Upper lobe of right lung (tissue), 1 donor: ENCODE data around the gene APLP2. TPM values are rescaled to one million over a fixed set of nuclear protein-coding genes. Genes with fewer than 3 reads are reported as not detected.

ENCODE experiments used
- ATAC-seq: fragments of 200-7000 bp; cut with Tn5 transposase; one replicate; pipeline ENCODE4 v1.9.1; 2020; ENCODE audit warnings: mild to moderate bottlenecking, moderate library complexity
- DNase-seq: peaks from one replicate; pipeline ENCODE4 v3.0.0-alpha.2; 2020
- H3K27ac ChIP-seq: fragments of 200-600 bp; one replicate; pipeline ENCODE4 v1.8.0; 2022
- H3K27me3 ChIP-seq: fragments of 200-600 bp; one replicate; pipeline ENCODE4 v1.8.0; 2022; ENCODE audit warnings: mild to moderate bottlenecking
- H3K36me3 ChIP-seq: fragments of 200-600 bp; one replicate; pipeline ENCODE4 v1.8.0; 2022
- H3K4me1 ChIP-seq: fragments of 200-600 bp; one replicate; pipeline ENCODE4 v1.8.0; 2022
- H3K4me3 ChIP-seq: fragments of 200-600 bp; one replicate; pipeline ENCODE4 v1.8.0; 2022; ENCODE audit warnings: mild to moderate bottlenecking
- H3K9me3 ChIP-seq: fragments of 200-600 bp; one replicate; pipeline ENCODE4 v1.8.0; 2022
- intact Hi-C: fragments of 100-400 bp; cut with DNase I; formaldehyde crosslinking; loops from one replicate; pipeline ENCODE4 v1.11.0; 2022
- total RNA-seq: library from RNA; stranded (reverse); fragmentation: NEBNext Ultra II Directional; extraction: Animal tissue kit (Norgen Biotek cat#: 25700); gene quantifications from one replicate; pipeline ENCODE4 v1.2.1, GENCODE V29; 2021
- TF ChIP-seq, protein P1 (sequence below): fragments of 200-600 bp; IDR thresholded peaks from one replicate; pipeline ENCODE4 v1.8.0; 2022; ENCODE audit warnings: antibody characterized with exemption
- donor health status: DM: no; HTN: yes; CAD: no; lungs with severe emphysema.

APLP2 gene
- total RNA-seq, 1 donor from 2014 or later: 726 TPM

DNA sequence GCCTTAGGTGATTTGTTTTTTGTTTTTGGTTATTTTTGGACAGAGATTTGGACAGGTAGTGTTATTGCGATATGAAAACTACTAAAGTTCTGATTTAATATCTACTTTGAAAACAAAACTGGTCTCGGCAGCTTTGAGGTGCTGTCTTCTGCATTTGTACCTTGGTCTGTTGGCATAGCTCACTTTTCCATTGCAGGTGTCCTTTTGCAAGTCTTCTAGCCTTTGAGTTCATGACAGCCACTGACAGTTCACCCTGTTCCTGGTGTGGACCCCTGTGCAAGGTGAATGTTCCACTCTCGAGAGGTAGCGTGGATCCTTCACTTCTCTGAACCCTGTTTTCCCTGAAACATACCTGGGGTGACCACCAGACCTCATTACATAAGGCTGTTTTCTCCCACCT, 45.0 kb downstream of the APLP2 start:
- TF ChIP-seq, protein P1, sequence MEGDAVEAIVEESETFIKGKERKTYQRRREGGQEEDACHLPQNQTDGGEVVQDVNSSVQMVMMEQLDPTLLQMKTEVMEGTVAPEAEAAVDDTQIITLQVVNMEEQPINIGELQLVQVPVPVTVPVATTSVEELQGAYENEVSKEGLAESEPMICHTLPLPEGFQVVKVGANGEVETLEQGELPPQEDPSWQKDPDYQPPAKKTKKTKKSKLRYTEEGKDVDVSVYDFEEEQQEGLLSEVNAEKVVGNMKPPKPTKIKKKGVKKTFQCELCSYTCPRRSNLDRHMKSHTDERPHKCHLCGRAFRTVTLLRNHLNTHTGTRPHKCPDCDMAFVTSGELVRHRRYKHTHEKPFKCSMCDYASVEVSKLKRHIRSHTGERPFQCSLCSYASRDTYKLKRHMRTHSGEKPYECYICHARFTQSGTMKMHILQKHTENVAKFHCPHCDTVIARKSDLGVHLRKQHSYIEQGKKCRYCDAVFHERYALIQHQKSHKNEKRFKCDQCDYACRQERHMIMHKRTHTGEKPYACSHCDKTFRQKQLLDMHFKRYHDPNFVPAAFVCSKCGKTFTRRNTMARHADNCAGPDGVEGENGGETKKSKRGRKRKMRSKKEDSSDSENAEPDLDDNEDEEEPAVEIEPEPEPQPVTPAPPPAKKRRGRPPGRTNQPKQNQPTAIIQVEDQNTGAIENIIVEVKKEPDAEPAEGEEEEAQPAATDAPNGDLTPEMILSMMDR: no peak
- no peak for ATAC-seq
- Histone ChIP-seq H3K27me3 (no peaks in the 10 kb centered on the region), H3K9me3 (no peaks in the 10 kb centered on the region), H3K4me3 (no peak overlapping the region), H3K4me1 (peaks cover 27% of the 10 kb centered on the region), H3K36me3 (peaks cover 37% of the 10 kb centered on the region), H3K27ac (no peak overlapping the region)
- intact Hi-C loops: no loop called here
- no peak for DNase-seq

DNA sequence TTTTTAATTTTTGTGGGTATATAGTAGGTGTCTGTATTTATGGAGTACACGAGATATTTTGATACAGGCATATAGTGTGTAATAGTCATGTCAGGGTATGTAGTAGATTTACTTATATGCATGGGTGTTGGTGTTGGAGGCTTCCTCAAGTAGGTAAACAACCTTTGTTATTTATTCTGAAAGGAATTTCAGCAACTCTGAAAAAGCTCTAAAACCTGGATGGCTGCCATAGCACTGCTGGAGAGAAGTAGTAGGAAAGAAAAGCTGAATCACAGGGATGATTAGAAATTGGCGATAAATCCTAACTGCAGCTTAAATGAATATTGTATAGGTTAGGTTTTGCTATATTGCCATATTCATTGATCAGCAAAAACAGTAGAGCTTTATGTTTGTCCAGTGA, 45.5 kb downstream of the APLP2 start:
- intact Hi-C loops: no loop called here
- Histone ChIP-seq H3K27me3 (no peaks in the 10 kb centered on the region), H3K4me3 (no peak overlapping the region), H3K27ac (no peak overlapping the region), H3K4me1 (peaks cover 27% of the 10 kb centered on the region), H3K9me3 (no peaks in the 10 kb centered on the region), H3K36me3 (peaks cover 37% of the 10 kb centered on the region)
- DNase-seq (no peak), ATAC-seq (no peak)
- TF ChIP-seq, protein P1: no peak

GRCh38 chr11:130118165-130118564, 48.5 kb downstream of the APLP2 start:
- no peaks in the 10 kb centered on the region for H3K9me3 ChIP-seq
- no peak for ATAC-seq
- H3K36me3 ChIP-seq: peaks cover 36% of the 10 kb centered on the region
- no peaks in the 10 kb centered on the region for H3K27me3 ChIP-seq
- DNase-seq: no peak
- peaks cover 40% of the 10 kb centered on the region for H3K4me1 ChIP-seq
- intact Hi-C loops: no loop called here
- H3K4me3 ChIP-seq: no peak overlapping the region
- H3K27ac ChIP-seq: no peak overlapping the region
- TF ChIP-seq, protein P1: no peak

DNA sequence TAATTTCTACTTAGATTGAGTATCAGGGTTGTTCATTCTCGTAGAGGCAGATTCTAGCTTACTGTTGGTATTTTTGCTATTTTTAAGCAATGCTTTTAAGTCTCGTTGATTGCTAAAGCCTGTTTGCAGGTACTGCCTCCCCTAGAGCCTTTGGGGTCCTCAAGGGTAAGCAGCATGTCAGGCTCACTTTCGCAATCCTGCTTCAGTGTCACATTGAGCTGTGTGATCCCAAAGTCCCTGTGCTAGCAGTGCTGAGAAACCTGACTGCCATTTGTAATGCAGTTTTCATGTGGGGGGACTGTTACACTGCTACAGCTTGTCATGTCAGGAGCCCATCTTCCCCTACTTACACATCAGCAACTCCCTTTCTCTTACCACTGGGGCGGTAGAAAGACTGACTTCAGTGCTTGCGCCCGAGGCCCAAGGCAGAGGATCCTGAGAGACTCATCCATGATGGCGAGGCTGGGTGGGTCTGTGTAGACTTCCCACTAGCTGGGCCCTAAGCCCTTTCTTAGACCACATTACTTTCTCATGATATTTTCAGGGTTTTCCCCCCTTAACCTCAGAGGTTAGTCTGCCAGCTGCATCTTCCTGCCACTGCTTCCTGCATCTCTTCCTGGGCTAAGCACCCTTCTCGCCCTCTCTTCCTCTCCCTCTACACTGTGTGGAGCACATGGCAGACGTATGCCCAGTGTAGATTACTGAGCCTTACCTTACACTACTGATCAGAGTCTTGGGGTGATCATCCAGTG, 49.1 kb downstream of the APLP2 start:
- no peaks in the 10 kb centered on the region for H3K27me3 ChIP-seq
- H3K36me3 ChIP-seq: peaks cover 42% of the 10 kb centered on the region
- H3K4me1 ChIP-seq: peaks cover 47% of the 10 kb centered on the region
- intact Hi-C loops: no loop called here
- TF ChIP-seq, protein P1: no peak
- ATAC-seq: no peak
- no peak for DNase-seq
- H3K4me3 ChIP-seq: no peak overlapping the region
- no peaks in the 10 kb centered on the region for H3K9me3 ChIP-seq
- no peak overlapping the region for H3K27ac ChIP-seq

DNA sequence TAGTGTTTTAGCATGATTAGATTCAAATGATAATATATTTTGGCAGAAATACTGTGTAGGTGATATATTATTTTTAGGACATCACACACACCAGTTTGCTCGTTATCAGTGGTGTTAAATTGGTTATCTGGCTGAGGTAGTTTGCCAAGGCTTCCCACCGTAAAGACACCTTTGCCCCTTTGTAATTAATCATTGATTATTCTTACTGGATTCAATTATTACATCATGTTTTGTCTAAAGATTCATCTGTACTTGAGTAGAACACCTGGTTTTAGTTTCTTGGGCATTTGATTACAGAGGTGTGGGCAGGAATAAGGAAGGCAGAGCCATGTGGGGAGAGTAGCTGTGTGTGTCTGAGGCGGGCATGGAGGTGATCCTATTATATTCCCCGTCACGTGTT, 50.4 kb downstream of the APLP2 start:
- peaks cover 53% of the 10 kb centered on the region for H3K4me1 ChIP-seq
- intact Hi-C loops: no loop called here
- H3K4me3 ChIP-seq: no peak overlapping the region
- no peaks in the 10 kb centered on the region for H3K27me3 ChIP-seq
- ATAC-seq: no peak
- DNase-seq: no peak
- H3K36me3 ChIP-seq: peaks cover 40% of the 10 kb centered on the region
- H3K27ac ChIP-seq: no peak overlapping the region
- TF ChIP-seq, protein P1: no peak
- H3K9me3 ChIP-seq: no peaks in the 10 kb centered on the region
